NCI-H128 (cell line): Measurements from ENCODE around the gene PLXNA2.

ENCODE experiments used
- DNase-seq: peaks from one replicate; lab custom pipeline; 2025; ENCODE audit not compliant: unreplicated experiment; lab: John Stamatoyannopoulos, UW

Gene PLXNA2

GRCh38 chr1:208242941-208243526 is 1.1 kb downstream of the PLXNA2 start:
- peak; percentile 26 for DNase-seq

GRCh38 chr1:208242146-208242545 is 2.0 kb downstream of the PLXNA2 start:
- no peak for DNase-seq

- DNase-seq, result no peak
Measured at GRCh38 chr1:208241512-208241911, 2.7 kb downstream of the PLXNA2 start.

GRCh38 chr1:208240662-208241355 is 3.4 kb downstream of the PLXNA2 start:
- no peak for DNase-seq

GRCh38 chr1:208239473-208240381 is 4.5 kb downstream of the PLXNA2 start:
- DNase-seq, result no peak

- no peak for DNase-seq
Measured at GRCh38 chr1:208238710-208239472, 5.3 kb downstream of the PLXNA2 start.

GRCh38 chr1:208237241-208237640 is 6.9 kb downstream of the PLXNA2 start:
- DNase-seq, result no peak

- DNase-seq, result no peak
Measured at GRCh38 chr1:208235982-208236761, 8.0 kb downstream of the PLXNA2 start.

- no peak for DNase-seq
Measured at GRCh38 chr1:208235356-208235981, 8.7 kb downstream of the PLXNA2 start.

- no peak for DNase-seq
Measured at GRCh38 chr1:208234721-208235120, 9.5 kb downstream of the PLXNA2 start.

- DNase-seq, result no peak
Measured at GRCh38 chr1:208233978-208234377, 10.2 kb downstream of the PLXNA2 start.

- peak; percentile 87 for DNase-seq
Measured at GRCh38 chr1:208233546-208233945, 10.6 kb downstream of the PLXNA2 start.

GRCh38 chr1:208232662-208233038 is 11.5 kb downstream of the PLXNA2 start:
- DNase-seq, result no peak

GRCh38 chr1:208231881-208232661 is 12.1 kb downstream of the PLXNA2 start:
- DNase-seq, result no peak

- no peak for DNase-seq
Measured at GRCh38 chr1:208230668-208231529, 13.3 kb downstream of the PLXNA2 start.

GRCh38 chr1:208228550-208228949 is 15.6 kb downstream of the PLXNA2 start:
- no peak for DNase-seq

- DNase-seq, result no peak
Measured at GRCh38 chr1:208228026-208228425, 16.2 kb downstream of the PLXNA2 start.

GRCh38 chr1:208227366-208227765 is 16.8 kb downstream of the PLXNA2 start:
- DNase-seq, result no peak
